ENCODE data around the gene DSG2. TPM values are rescaled to one million over a fixed set of nuclear protein-coding genes. Genes with fewer than 3 reads are reported as not detected.

DSG2 gene
- total RNA-seq, 2 experiments from 2014 or later, result 0.11 to 0.14 TPM

DNA sequence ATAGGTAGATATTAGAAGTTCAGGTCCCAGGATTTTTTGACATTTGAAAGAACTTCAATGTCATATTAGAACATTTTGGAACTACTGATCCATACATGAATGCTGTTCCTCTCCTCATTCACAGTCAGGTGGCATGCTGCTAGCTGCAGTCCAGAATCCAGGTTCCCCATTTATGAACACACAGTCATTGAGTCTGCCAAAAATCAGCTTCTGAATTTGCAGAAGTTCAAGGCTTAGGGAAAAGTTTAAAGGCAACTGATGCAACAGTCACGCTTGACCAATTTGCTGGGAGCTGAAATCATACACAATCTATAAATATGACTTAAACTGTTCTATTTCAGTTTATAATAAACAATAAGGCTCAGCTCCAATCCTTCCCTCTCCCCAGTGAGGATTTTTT is 76.4 kb downstream of the DSG2 start:
- no peaks in the 10 kb centered on the region for H3K36me3 ChIP-seq (ENCODE audit: insufficient read depth, low read length)
- H3K9me3 ChIP-seq (ENCODE audit: control insufficient read depth in 1 of 2, insufficient read depth in 1 of 2, low read length in 2 of 2), result no peaks in the 10 kb centered on the region
- TF ChIP-seq, protein P1, sequence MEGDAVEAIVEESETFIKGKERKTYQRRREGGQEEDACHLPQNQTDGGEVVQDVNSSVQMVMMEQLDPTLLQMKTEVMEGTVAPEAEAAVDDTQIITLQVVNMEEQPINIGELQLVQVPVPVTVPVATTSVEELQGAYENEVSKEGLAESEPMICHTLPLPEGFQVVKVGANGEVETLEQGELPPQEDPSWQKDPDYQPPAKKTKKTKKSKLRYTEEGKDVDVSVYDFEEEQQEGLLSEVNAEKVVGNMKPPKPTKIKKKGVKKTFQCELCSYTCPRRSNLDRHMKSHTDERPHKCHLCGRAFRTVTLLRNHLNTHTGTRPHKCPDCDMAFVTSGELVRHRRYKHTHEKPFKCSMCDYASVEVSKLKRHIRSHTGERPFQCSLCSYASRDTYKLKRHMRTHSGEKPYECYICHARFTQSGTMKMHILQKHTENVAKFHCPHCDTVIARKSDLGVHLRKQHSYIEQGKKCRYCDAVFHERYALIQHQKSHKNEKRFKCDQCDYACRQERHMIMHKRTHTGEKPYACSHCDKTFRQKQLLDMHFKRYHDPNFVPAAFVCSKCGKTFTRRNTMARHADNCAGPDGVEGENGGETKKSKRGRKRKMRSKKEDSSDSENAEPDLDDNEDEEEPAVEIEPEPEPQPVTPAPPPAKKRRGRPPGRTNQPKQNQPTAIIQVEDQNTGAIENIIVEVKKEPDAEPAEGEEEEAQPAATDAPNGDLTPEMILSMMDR (IDR thresholded peaks at IDR 0.05), result no peak
- no peaks in the 10 kb centered on the region for H3K4me1 ChIP-seq (ENCODE audit: insufficient read depth, low read length)
- POLR2A ChIA-PET, result no interaction called here
- H3K4me3 ChIP-seq (ENCODE audit: low read length), result no peak overlapping the region
- Mint-ChIP-seq H3K4me1 (ENCODE audit: low read depth) (no peaks in the 10 kb centered on the region), H3K27me3 (no peaks in the 10 kb centered on the region), H3K27ac (no peak overlapping the region), H3K9me3 (no peaks in the 10 kb centered on the region), H3K4me3 (no peak overlapping the region), H3K36me3 (ENCODE audit: low read depth) (no peaks in the 10 kb centered on the region)
- H3K27ac ChIP-seq (ENCODE audit: low read depth in 1 of 2, low read length in 2 of 2), result no peak overlapping the region
- no peaks in the 10 kb centered on the region for H3K27me3 ChIP-seq (ENCODE audit: control insufficient read depth in 1 of 2, insufficient read depth in 2 of 2, low read length in 2 of 2)
- ATAC-seq (ENCODE audit: poor library complexity), result no peak
- peak in 1 of 14 experiments; percentile 11 for DNase-seq
- CTCF ChIA-PET, result interaction anchor here (0.7 to 1.2 kb wide), 2 partner anchors 148 to 992 kb away, joined by 3 to 4 read pairs; no protein-coding TSS in a partner anchor
- intact Hi-C loops (cut with DNase I, micrococcal nuclease), result no loop called here

- Histone ChIP-seq H3K4me1 (ENCODE audit: insufficient read depth, low read length) (no peaks in the 10 kb centered on the region), H3K36me3 (ENCODE audit: insufficient read depth, low read length) (no peaks in the 10 kb centered on the region), H3K27ac (ENCODE audit: low read depth in 1 of 2, low read length in 2 of 2) (no peak overlapping the region), H3K4me3 (ENCODE audit: low read length) (no peak overlapping the region), H3K27me3 (ENCODE audit: control insufficient read depth in 1 of 2, insufficient read depth in 2 of 2, low read length in 2 of 2) (no peaks in the 10 kb centered on the region), H3K9me3 (ENCODE audit: control insufficient read depth in 1 of 2, insufficient read depth in 1 of 2, low read length in 2 of 2) (no peaks in the 10 kb centered on the region)
- no peak for DNase-seq
- CTCF ChIA-PET, result no interaction called here
- Mint-ChIP-seq H3K27me3 (no peaks in the 10 kb centered on the region), H3K4me3 (no peak overlapping the region), H3K27ac (no peak overlapping the region), H3K9me3 (no peaks in the 10 kb centered on the region), H3K36me3 (ENCODE audit: low read depth) (no peaks in the 10 kb centered on the region), H3K4me1 (ENCODE audit: low read depth) (no peaks in the 10 kb centered on the region)
- TF ChIP-seq, protein P1 (IDR thresholded peaks at IDR 0.05), result no peak
- intact Hi-C loops (cut with DNase I, micrococcal nuclease), result no loop called here
- no peak for ATAC-seq (ENCODE audit: poor library complexity)
- POLR2A ChIA-PET, result no interaction called here
Measured at GRCh38 chr18:31575515-31576257, 77.7 kb downstream of the DSG2 start.

- ChIA-PET POLR2A (no interaction called here), CTCF (no interaction called here)
- no peak overlapping the region for H3K27ac Mint-ChIP-seq
- Histone ChIP-seq H3K27ac (ENCODE audit: low read depth in 1 of 2, low read length in 2 of 2) (no peak overlapping the region), H3K4me1 (ENCODE audit: insufficient read depth, low read length) (no peaks in the 10 kb centered on the region), H3K9me3 (ENCODE audit: control insufficient read depth in 1 of 2, insufficient read depth in 1 of 2, low read length in 2 of 2) (no peaks in the 10 kb centered on the region), H3K36me3 (ENCODE audit: insufficient read depth, low read length) (no peaks in the 10 kb centered on the region), H3K27me3 (ENCODE audit: control insufficient read depth in 1 of 2, insufficient read depth in 2 of 2, low read length in 2 of 2) (no peaks in the 10 kb centered on the region), H3K4me3 (ENCODE audit: low read length) (no peak overlapping the region)
- no peaks in the 10 kb centered on the region for H3K4me1 Mint-ChIP-seq (ENCODE audit: low read depth)
- ATAC-seq (ENCODE audit: poor library complexity) (no peak), DNase-seq (no peak)
- H3K4me3 Mint-ChIP-seq, result no peak overlapping the region
- TF ChIP-seq, protein P1 (IDR thresholded peaks at IDR 0.05), result no peak
- intact Hi-C loops (cut with DNase I, micrococcal nuclease), result no loop called here
- H3K36me3 Mint-ChIP-seq (ENCODE audit: low read depth), result no peaks in the 10 kb centered on the region
- no peaks in the 10 kb centered on the region for H3K9me3 Mint-ChIP-seq
- no peaks in the 10 kb centered on the region for H3K27me3 Mint-ChIP-seq
Measured at GRCh38 chr18:31576670-31577069, 78.7 kb downstream of the DSG2 start.

All from CD4-positive, alpha-beta T cell (primary cell).